Measurements from ENCODE around the gene AADACL3.

Gene AADACL3

DNA sequence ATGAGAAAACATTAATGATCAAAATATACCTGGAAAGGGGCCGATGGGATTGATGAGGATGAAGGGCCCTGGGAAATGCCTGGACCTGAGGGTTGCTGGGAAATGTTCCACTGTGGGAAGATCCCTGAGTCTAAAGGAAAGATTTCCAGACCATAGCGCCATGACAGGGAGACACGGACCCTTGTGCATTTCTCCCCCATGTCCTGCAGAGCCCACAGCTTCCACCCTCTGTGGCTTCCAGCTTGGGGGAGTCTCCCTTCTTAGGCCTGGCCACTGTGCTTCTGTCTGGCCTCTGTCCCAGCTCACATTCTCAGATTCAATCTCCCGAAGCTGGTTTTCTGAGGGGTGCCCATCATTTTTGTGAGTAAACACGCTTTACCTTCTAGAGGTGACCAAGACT is 56.6 kb downstream of the AADACL3 start:
- Histone ChIP-seq H3K4me3 (ENCODE audit: low read length) (no peak overlapping the region), H3K27ac (ENCODE audit: low read length) (no peak overlapping the region), H3K27me3 (ENCODE audit: insufficient read depth, low read length) (no peaks in the 10 kb centered on the region), H3K9ac (ENCODE audit: low read depth, low read length) (no peak overlapping the region), H3K4me1 (ENCODE audit: insufficient read depth, low read length) (no peaks in the 10 kb centered on the region), H3K36me3 (ENCODE audit: insufficient read depth, low read depth, low read length) (no peaks in the 10 kb centered on the region), H3K9me3 (ENCODE audit: insufficient read depth, low read depth, low read length) (no peaks in the 10 kb centered on the region)

DNA sequence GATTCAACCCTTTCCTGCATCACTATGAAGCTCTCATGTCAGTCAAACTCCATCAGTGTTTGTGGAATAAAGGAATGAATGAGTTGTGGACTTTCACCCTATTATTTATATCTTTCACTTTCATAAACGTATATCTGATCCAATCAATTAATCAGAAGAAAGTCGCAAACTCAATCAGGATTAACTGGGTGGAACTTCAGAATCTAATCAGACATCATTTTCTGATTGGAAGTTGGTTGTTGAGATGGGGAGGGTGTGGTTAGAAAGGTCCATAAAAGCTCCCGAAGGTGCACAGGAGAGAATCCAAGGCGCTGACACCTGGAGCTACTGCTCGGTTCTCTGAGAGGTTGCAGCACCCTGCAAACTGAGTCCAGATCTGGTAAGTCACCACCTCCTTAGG is 57.5 kb downstream of the AADACL3 start, which contains the start of gene PRAMEF12:
Gene PRAMEF12 (plus strand): TSS at position 301 of the 400 bp plus-strand sequence. CDS start 1,130 bp downstream, outside the sequence.
- Histone ChIP-seq H3K4me3 (ENCODE audit: low read length) (no peak within 1 kb of the TSS), H3K36me3 (ENCODE audit: insufficient read depth, low read depth, low read length) (no peaks in the 10 kb centered on the region), H3K9ac (ENCODE audit: low read depth, low read length) (no peak within 1 kb of the TSS), H3K9me3 (ENCODE audit: insufficient read depth, low read depth, low read length) (no peaks in the 10 kb centered on the region), H3K4me1 (ENCODE audit: insufficient read depth, low read length) (no peaks in the 10 kb centered on the region), H3K27me3 (ENCODE audit: insufficient read depth, low read length) (no peaks in the 10 kb centered on the region), H3K27ac (ENCODE audit: low read length) (no peak within 1 kb of the TSS)

DNA sequence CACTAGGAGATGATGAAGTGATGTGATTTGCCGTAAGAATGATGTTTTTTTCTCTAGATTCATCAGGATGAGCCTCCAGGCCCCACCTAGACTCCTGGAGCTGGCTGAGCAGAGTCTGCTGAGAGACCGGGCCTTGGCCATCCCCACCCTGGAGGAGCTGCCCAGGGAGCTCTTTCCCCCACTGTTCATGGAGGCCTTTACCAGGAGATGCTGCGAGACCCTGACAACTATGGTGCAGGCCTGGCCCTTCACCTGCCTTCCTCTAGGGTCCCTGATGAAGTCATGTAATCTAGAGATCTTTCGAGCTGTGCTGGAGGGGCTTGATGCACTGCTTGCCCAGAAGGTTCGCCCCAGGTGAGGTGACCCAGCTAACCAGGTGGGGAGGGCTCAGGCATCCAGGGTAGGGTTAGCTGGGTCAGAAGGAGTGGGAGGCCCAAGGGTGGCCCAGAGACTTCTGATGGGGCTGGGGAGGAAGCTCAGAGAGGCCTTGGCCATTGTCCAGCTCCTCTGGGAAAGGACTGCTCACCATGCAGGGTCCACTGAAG is 59.0 kb downstream of the AADACL3 start:
- no peak overlapping the region for H3K9ac ChIP-seq (ENCODE audit: low read depth, low read length)
- H3K4me1 ChIP-seq (ENCODE audit: insufficient read depth, low read length) = no peaks in the 10 kb centered on the region
- H3K27me3 ChIP-seq (ENCODE audit: insufficient read depth, low read length) = no peaks in the 10 kb centered on the region
- H3K4me3 ChIP-seq (ENCODE audit: low read length) = no peak overlapping the region
- H3K9me3 ChIP-seq (ENCODE audit: insufficient read depth, low read depth, low read length) = no peaks in the 10 kb centered on the region
- H3K36me3 ChIP-seq (ENCODE audit: insufficient read depth, low read depth, low read length) = no peaks in the 10 kb centered on the region
- H3K27ac ChIP-seq (ENCODE audit: low read length) = no peak overlapping the region

DNA sequence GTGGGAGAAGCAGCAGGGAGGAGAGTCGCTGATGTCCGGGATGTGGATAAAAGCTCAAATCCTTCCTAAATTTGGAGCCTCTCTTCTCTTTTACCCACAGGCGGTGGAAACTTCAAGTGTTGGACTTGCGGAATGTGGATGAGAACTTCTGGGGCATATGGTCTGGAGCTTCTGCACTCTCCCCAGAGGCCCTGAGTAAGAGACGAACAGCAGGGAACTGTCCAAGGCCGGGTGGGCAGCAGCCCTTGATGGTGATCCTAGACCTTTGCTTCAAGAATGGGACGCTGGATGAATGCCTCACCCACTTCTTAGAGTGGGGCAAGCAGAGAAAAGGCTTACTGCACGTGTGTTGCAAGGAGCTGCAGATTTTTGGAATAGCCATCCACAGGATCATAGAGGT is 59.5 kb downstream of the AADACL3 start:
- Histone ChIP-seq H3K27me3 (ENCODE audit: insufficient read depth, low read length) (no peaks in the 10 kb centered on the region), H3K9ac (ENCODE audit: low read depth, low read length) (no peak overlapping the region), H3K4me3 (ENCODE audit: low read length) (no peak overlapping the region), H3K4me1 (ENCODE audit: insufficient read depth, low read length) (no peaks in the 10 kb centered on the region), H3K36me3 (ENCODE audit: insufficient read depth, low read depth, low read length) (no peaks in the 10 kb centered on the region), H3K9me3 (ENCODE audit: insufficient read depth, low read depth, low read length) (no peaks in the 10 kb centered on the region), H3K27ac (ENCODE audit: low read length) (no peak overlapping the region)

DNA sequence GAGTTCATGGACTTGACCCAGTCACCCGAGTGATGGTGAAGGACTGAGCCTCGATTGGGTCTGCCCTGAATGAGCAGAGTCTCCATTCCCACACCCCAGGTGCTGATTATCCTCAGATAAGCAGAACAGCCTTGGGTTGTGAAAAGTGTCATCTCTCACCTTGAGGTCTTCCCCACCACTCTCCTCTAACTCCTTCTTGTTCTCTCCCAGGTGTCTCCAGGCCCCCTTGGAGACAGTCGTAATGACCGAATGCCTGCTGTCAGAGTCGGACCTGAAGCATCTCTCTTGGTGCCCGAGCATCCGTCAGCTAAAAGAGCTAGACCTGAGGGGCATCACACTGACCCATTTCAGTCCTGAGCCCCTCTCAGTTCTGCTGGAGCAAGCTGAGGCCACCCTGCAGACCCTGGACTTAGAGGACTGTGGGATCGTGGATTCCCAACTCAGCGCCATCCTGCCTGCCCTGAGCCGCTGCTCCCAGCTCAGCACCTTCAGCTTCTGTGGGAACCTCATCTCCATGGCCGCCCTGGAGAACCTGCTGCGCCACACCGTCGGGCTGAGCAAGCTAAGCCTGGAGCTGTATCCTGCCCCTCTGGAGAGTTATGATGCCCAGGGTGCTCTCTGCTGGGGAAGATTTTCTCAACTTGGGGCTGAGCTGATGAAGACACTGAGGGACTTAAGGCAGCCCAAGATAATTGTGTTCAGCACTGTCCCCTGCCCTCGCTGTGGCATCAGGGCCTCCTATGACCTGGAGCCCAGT is 61.1 kb downstream of the AADACL3 start:
- Histone ChIP-seq H3K27me3 (ENCODE audit: insufficient read depth, low read length) (no peaks in the 10 kb centered on the region), H3K27ac (ENCODE audit: low read length) (no peak overlapping the region)

More for the DNA sequence above, 61.1 kb downstream of the AADACL3 start:
- H3K4me1 ChIP-seq (ENCODE audit: insufficient read depth, low read length) = no peaks in the 10 kb centered on the region
- no peaks in the 10 kb centered on the region for H3K9me3 ChIP-seq (ENCODE audit: insufficient read depth, low read depth, low read length)
- no peaks in the 10 kb centered on the region for H3K36me3 ChIP-seq (ENCODE audit: insufficient read depth, low read depth, low read length)
- no peak overlapping the region for H3K4me3 ChIP-seq (ENCODE audit: low read length)
- H3K9ac ChIP-seq (ENCODE audit: low read depth, low read length) = no peak overlapping the region

All from iPS-20b (cell line).